Loucy (cell line): Measurements from ENCODE around the gene PRKAR1A.

Experiments used
- H2AFZ ChIP-seq: fragments of 200-600 bp; sonication (generic); 2 replicates; pipeline ENCODE4 v1.6.0; 2016; ENCODE audit warnings: antibody characterized with exemption, mild to moderate bottlenecking, low read length, moderate library complexity
- H3F3A ChIP-seq: fragments of 200-600 bp; 2 replicates; pipeline ENCODE4 v1.6.0; 2016; ENCODE audit warnings: antibody characterized with exemption, low read depth, mild to moderate bottlenecking
- H3K27me3 ChIP-seq: fragments of 200-600 bp; sonication (generic); 2 replicates; pipeline ENCODE4 v1.6.1; 2014; ENCODE audit warnings: low read length, mild to moderate bottlenecking; ENCODE audit not compliant: insufficient read depth, poor library complexity, severe bottlenecking
- H3K36me3 ChIP-seq: fragments of 200-600 bp; sonication (generic); 2 replicates; pipeline ENCODE4 v1.6.1; 2016; ENCODE audit warnings: low read length; ENCODE audit not compliant: insufficient read depth
- H3K4me1 ChIP-seq: fragments of 200-600 bp; sonication (generic); 2 replicates; pipeline ENCODE4 v1.5.1; 2014; ENCODE audit warnings: low read length, mild to moderate bottlenecking; ENCODE audit not compliant: insufficient read depth, poor library complexity, severe bottlenecking
- H3K4me2 ChIP-seq: fragments of 200-600 bp; sonication (generic); 2 replicates; pipeline ENCODE4 v1.6.0; 2014; ENCODE audit warnings: antibody characterized with exemption, low read length, low read depth, mild to moderate bottlenecking; ENCODE audit not compliant: poor library complexity, severe bottlenecking
- H3K4me3 ChIP-seq: fragments of 200-600 bp; sonication (generic); 2 replicates; pipeline ENCODE4 v1.5.1; 2014; ENCODE audit warnings: low read length, mild to moderate bottlenecking, mixed read lengths; ENCODE audit not compliant: poor library complexity, severe bottlenecking
- H3K79me2 ChIP-seq: fragments of 200-600 bp; sonication (generic); 2 replicates; pipeline ENCODE4 v1.6.1; 2014; ENCODE audit warnings: low read length; ENCODE audit not compliant: insufficient read depth
- H3K9ac ChIP-seq: fragments of 200-600 bp; sonication (generic); 2 replicates; pipeline ENCODE4 v1.6.0; 2014; ENCODE audit warnings: mild to moderate bottlenecking, low read depth, low read length, moderate library complexity; ENCODE audit not compliant: poor library complexity, severe bottlenecking
- H3K9me2 ChIP-seq: fragments of 200-600 bp; sonication (generic); replicated peaks from 2 replicates; pipeline ENCODE4 v1.6.1; 2016; ENCODE audit warnings: low read depth, low read length, mixed read lengths
- H3K9me3 ChIP-seq: fragments of 200-600 bp; sonication (generic); 2 replicates; pipeline ENCODE4 v1.6.1; 2014; ENCODE audit warnings: mild to moderate bottlenecking, antibody characterized with exemption, low read length, low read depth; ENCODE audit not compliant: insufficient read depth
- H4K20me1 ChIP-seq: fragments of 200-600 bp; sonication (generic); 2 replicates; pipeline ENCODE4 v1.6.0; 2014; ENCODE audit warnings: antibody characterized with exemption, low read length, mild to moderate bottlenecking; ENCODE audit not compliant: insufficient read depth, poor library complexity, severe bottlenecking
- CTCF ChIP-seq: fragments of 200-600 bp; sonication (generic); conservative IDR thresholded peaks from 2 replicates; pipeline ENCODE4 v1.5.1; 2014; ENCODE audit warnings: mild to moderate bottlenecking, antibody characterized with exemption, low read length
- EZH2phosphoT487 ChIP-seq: fragments of 200-600 bp; IDR thresholded peaks from 2 replicates; pipeline ENCODE4 v1.6.1; 2018; ENCODE audit warnings: antibody characterized with exemption, mild to moderate bottlenecking, moderate library complexity, borderline replicate concordance

PRKAR1A gene

DNA sequence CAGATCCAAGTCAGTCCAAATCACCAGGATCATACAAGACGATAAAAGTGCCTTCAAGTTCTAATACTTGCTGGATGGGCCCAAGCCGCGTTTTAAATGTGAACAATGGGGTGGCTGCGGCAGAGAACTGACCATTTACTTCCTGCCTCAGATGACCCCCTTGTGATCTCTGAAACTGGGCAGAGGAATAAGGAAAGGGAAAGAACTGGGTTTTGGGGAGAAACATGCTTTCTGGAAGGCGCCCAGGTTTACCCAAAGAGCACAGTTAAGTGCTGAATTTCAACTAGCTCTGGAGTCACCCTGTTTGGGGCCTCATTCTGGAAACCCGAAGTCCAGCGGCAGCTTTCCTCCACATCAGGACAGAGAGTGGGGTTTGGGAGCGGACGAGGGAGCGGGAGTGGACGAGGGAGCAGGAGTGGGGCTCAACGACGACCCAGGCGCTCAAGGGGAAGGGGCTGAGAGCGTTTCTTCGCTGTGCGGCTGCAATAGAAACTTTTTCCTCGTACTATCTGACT is 87.4 kb downstream of the PRKAR1A start:
- no peak overlapping the region for H3K4me3 ChIP-seq
- H3K4me2 ChIP-seq: no peak overlapping the region
- H3K9me2 ChIP-seq: no peaks in the 10 kb centered on the region
- H3K4me1 ChIP-seq: peaks cover 3% of the 10 kb centered on the region
- no peaks in the 10 kb centered on the region for H3F3A ChIP-seq
- no peaks in the 10 kb centered on the region for H3K9me3 ChIP-seq
- H3K79me2 ChIP-seq: no peaks in the 10 kb centered on the region
- H3K9ac ChIP-seq: no peak overlapping the region
- H2AFZ ChIP-seq: no peak overlapping the region
- H3K27me3 ChIP-seq: no peaks in the 10 kb centered on the region
- H4K20me1 ChIP-seq: no peaks in the 10 kb centered on the region
- H3K36me3 ChIP-seq: no peaks in the 10 kb centered on the region
- TF ChIP-seq CTCF (no peak), EZH2phosphoT487 (no peak)

DNA sequence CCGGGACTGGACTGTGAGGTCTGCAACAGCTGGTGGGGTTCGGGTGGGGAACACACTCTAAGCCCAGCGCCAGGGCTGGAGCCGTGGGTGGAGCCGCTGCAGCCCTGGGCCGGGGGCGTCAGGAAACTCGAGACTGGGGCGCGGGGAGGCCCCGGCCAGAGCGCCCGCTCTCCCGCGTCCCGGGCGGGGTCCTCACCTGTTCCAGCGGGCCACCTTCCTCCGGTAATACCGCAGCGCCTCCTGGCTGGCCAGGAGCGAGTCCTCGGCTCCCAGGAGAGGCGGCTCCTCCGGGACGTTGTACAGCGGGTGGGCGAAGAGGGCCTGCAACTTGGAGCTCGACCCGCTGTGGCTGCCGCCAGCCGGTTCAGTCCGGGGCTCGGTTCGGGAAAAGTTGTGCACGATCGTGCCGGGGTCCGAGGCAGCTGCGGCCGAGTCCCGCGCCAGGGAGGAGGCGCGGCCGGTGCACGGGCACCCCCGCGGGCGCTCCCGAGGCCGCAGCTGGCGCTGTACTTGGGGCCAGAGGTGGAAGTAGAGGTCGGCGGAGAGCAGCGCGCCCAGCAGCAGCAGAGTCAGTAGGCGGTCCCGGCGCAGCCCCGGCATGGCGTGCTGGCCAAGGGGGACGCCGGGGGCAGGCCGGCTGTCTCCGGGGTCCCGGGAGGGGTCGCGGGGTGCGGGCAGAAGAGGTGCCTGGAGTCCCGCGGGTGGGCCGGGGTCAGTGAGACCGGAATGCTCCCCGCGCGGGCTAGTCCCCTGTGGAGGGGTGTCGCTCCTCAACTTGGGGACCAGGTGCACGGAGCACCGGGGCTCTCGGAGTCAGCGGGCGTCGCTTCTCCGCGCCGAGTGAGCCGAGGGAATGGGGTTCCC is 88.1 kb downstream of the PRKAR1A start:
- TF ChIP-seq CTCF: no peak
- no peak for TF ChIP-seq EZH2phosphoT487
- H4K20me1 ChIP-seq: no peaks in the 10 kb centered on the region
- no peaks in the 10 kb centered on the region for H3K9me2 ChIP-seq
- no peak overlapping the region for H2AFZ ChIP-seq
- no peak overlapping the region for H3K4me3 ChIP-seq
- H3K27me3 ChIP-seq: no peaks in the 10 kb centered on the region
- no peaks in the 10 kb centered on the region for H3K79me2 ChIP-seq
- no peaks in the 10 kb centered on the region for H3K9me3 ChIP-seq
- H3K36me3 ChIP-seq: no peaks in the 10 kb centered on the region
- H3K9ac ChIP-seq: no peak overlapping the region
- no peak overlapping the region for H3K4me2 ChIP-seq
- peaks cover 2% of the 10 kb centered on the region for H3K4me1 ChIP-seq
- H3F3A ChIP-seq: no peaks in the 10 kb centered on the region
